Small intestine (tissue), 7 donors: ENCODE measurements around the gene LRP1-AS. TPM values are rescaled to one million over a fixed set of nuclear protein-coding genes. Genes with fewer than 3 reads are reported as not detected.

Source experiments
- DNase-seq, 2 donors: peaks; one replicate each; pipeline versions ENCODE4 v3.0.0 to v3.0.0-alpha.2; 2013
- FAIRE-seq: peaks from 2 replicates; lab custom pipeline; 2012; peaks lifted over from hg19 to GRCh38; lab: Jason Lieb, UNC
- H3K27ac ChIP-seq, 3 donors: one replicate each; pipeline ENCODE4 v1.5.1; 2013; ENCODE audit warnings: low read length in 2 of 3, mild to moderate bottlenecking in 2 of 3, control low read depth in 1 of 3, inconsistent platforms in 1 of 3, low read depth in 1 of 3, moderate library complexity in 1 of 3
- H3K27me3 ChIP-seq, 3 donors: one replicate each; pipeline ENCODE4 v1.6.1; 2013; ENCODE audit warnings: low read length in 3 of 3, inconsistent platforms in 1 of 3; ENCODE audit not compliant: control insufficient read depth in 3 of 3, insufficient read depth in 3 of 3
- H3K36me3 ChIP-seq, 3 donors: one replicate each; pipeline ENCODE4 v1.6.1; 2013; ENCODE audit warnings: low read length in 3 of 3, inconsistent platforms in 1 of 3, low read depth in 1 of 3, mild to moderate bottlenecking in 1 of 3, moderate library complexity in 1 of 3; ENCODE audit not compliant: control insufficient read depth in 3 of 3, insufficient read depth in 2 of 3
- H3K4me1 ChIP-seq, 3 donors: one replicate each; pipeline ENCODE4 v1.6.1; 2013; ENCODE audit warnings: low read length in 2 of 3, inconsistent platforms in 1 of 3, low read depth in 1 of 3, mild to moderate bottlenecking in 1 of 3, moderate library complexity in 1 of 3; ENCODE audit not compliant: control insufficient read depth in 3 of 3, insufficient read depth in 2 of 3
- H3K4me3 ChIP-seq, 3 donors: one replicate each; pipeline ENCODE4 v1.5.1; 2013; ENCODE audit warnings: low read length in 3 of 3, control low read depth in 1 of 3, inconsistent platforms in 1 of 3, low read depth in 1 of 3, mild to moderate bottlenecking in 1 of 3, moderate library complexity in 1 of 3
- H3K9me3 ChIP-seq, 2 donors: one replicate each; pipeline ENCODE4 v1.6.1; 2013; ENCODE audit warnings: low read depth in 1 of 2, low read length in 1 of 2; ENCODE audit not compliant: control insufficient read depth in 2 of 2, insufficient read depth in 1 of 2
- WGBS, 3 donors: extraction: QIAGEN DNeasy Blood & Tissue Kit; methylation state at CpG; one replicate each; pipeline ENCODE4 v1.1.7; 2013; 5-methylcytosine and 5-hydroxymethylcytosine counted together
- polyA plus RNA-seq, 4 donors: library from polyadenylated mRNA; stranded (reverse) in 3 of 4; unstranded in 1 of 4; fragments of 200-250 nt in 3 of 4; fragments of 120-200 nt in 1 of 4; gene quantifications; one replicate each; pipeline versions ENCODE4 v1.2.1 to v1.2.3, GENCODE V29; 2013
- donor health status: healthy with polysubstance abuse.
- donor health status: control.
- donor health status: control.
- donor health status: Bipolar disorder and iron deficiency.
- donor health status: healthy.

The LRP1-AS gene
- polyA plus RNA-seq, 4 donors: 0.15 to 1.1 TPM; not detected in 2

DNA sequence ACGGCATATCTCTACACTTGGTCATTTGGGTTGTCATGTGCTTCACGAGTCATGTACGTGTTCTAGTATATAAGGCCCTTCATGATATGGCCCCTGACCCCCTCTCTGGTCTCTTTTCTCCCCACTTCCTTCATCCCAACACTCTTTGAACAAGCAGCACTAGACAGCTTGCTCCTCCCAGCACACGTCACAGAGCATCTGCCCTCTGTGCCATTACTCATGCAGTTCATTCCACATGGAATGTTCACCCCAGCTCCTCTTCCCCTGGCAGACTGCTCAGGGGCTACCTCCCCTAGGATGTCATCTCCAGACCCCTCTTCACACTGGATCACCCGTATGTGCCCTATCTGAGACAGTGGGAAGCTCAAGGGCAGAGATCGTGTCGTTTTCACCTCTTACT, 14.1 kb upstream of the LRP1-AS start:
- Histone ChIP-seq H3K4me3 (no peak overlapping the region), H3K4me1 (peaks cover 0 to 9% (median 0%) of the 10 kb centered on the region in 3 donors), H3K36me3 (peaks cover 4 to 93% (median 5%) of the 10 kb centered on the region in 3 donors), H3K27ac (no peak overlapping the region), H3K27me3 (no peaks in the 10 kb centered on the region), H3K9me3 (no peaks in the 10 kb centered on the region)
- DNase-seq (no peak), FAIRE-seq (no peak)
- 88 to 92% (median 88%) methylated on average over 7 of the region's 7 CpGs for WGBS, 3 donors

DNA sequence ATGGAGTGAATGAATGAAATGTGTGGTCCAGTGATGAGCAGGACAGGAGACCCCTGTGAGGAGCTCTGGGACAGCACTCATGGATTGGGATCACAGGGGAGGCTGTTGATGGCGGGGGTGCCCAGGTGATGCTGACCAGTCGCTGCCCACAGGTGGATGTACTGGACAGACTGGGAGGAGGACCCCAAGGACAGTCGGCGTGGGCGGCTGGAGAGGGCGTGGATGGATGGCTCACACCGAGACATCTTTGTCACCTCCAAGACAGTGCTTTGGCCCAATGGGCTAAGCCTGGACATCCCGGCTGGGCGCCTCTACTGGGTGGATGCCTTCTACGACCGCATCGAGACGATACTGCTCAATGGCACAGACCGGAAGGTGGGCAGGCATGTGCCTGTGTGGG, 13.3 kb upstream of the LRP1-AS start:
- no peak for DNase-seq
- no peak overlapping the region for H3K4me3 ChIP-seq
- no peak overlapping the region for H3K27ac ChIP-seq
- FAIRE-seq: no peak
- H3K36me3 ChIP-seq: peaks cover 4 to 93% (median 7%) of the 10 kb centered on the region in 3 donors
- 93 to 95% (median 94%) methylated on average over 14 of the region's 14 CpGs for WGBS, 3 donors
- no peaks in the 10 kb centered on the region for H3K27me3 ChIP-seq
- peaks cover 0 to 9% (median 0%) of the 10 kb centered on the region in 3 donors for H3K4me1 ChIP-seq
- H3K9me3 ChIP-seq: no peaks in the 10 kb centered on the region

DNA sequence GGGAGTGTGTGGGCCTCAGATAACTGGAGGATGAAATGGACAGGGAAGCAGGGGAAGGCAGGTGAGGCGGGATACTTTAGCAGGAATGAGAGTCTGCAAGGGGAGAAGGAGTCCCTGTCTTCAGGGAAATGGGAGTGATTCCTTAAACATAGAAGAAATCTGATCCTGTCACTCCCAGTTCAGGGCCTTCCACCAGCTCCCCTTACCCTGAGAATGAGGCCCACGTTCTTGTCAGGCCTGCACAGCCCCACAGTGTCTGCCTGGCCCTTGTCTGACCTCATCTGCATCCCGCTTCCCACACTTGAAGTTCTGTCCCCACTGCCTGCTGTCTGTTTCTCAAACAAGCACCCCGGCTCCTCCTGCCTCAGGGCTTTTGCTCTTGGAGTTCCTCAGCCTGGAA, 12.6 kb upstream of the LRP1-AS start:
- H3K36me3 ChIP-seq: peaks cover 4 to 93% (median 7%) of the 10 kb centered on the region in 3 donors
- DNase-seq: no peak
- FAIRE-seq: no peak
- no peak overlapping the region for H3K4me3 ChIP-seq
- no peaks in the 10 kb centered on the region for H3K27me3 ChIP-seq
- H3K9me3 ChIP-seq: no peaks in the 10 kb centered on the region
- peaks cover 0 to 9% (median 0%) of the 10 kb centered on the region in 3 donors for H3K4me1 ChIP-seq
- H3K27ac ChIP-seq: no peak overlapping the region
- 81 to 96% (median 87%) methylated on average over 4 of the region's 4 CpGs for WGBS, 3 donors

DNA sequence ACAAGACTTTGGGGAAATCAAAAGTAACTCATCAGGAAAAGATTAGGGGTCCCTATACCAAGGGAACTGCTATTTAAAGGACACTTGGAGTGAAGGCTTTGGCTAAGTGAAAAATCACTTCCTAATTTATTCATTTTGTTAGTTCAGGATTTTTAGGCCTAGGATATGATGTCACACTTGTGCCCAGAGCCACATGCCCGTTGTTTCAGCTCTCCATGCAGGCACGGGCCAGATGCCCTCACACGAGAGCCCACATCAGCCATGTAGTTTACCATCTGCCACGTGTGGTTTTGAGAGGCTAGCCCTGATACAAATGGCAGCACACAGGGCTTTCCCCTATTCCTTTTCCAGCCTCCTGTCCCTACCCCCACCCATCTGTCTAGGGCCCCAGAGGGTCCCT, 11.9 kb upstream of the LRP1-AS start:
- Histone ChIP-seq H3K4me3 (no peak overlapping the region), H3K27ac (no peak overlapping the region), H3K36me3 (peaks cover 4 to 95% (median 7%) of the 10 kb centered on the region in 3 donors), H3K9me3 (no peaks in the 10 kb centered on the region), H3K4me1 (peaks cover 0 to 9% (median 0%) of the 10 kb centered on the region in 3 donors), H3K27me3 (no peaks in the 10 kb centered on the region)
- FAIRE-seq: no peak
- 70 to 76% (median 74%) methylated on average over 4 of the region's 4 CpGs for WGBS, 3 donors
- DNase-seq: no peak

DNA sequence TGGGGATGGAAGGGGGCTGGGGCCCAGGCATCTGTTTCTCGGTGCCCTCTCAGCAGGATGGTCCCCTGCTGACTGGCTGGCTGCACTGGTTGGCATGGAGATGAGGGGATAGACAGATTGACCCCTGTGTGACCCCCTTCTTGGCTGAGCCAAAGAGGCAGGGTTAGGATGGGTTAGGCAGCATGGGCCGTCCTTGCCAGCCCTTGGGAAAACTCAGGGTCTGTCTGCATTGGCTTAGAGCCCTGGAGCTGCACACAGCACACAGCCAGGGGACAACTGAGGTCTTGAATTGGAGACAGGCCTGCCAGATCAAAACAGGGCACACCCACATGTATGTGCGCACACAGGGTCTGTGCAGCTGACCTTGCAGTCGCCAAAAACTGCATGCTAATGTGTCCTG, 11.2 kb upstream of the LRP1-AS start:
- DNase-seq (no peak), FAIRE-seq (no peak)
- Histone ChIP-seq H3K27me3 (no peaks in the 10 kb centered on the region), H3K27ac (no peak overlapping the region), H3K9me3 (no peaks in the 10 kb centered on the region), H3K36me3 (peaks cover 4 to 97% (median 11%) of the 10 kb centered on the region in 3 donors), H3K4me1 (peaks cover 0 to 9% (median 0%) of the 10 kb centered on the region in 3 donors), H3K4me3 (no peak overlapping the region)
- 68 to 83% (median 78%) methylated on average over 4 of the region's 4 CpGs for WGBS, 3 donors

DNA sequence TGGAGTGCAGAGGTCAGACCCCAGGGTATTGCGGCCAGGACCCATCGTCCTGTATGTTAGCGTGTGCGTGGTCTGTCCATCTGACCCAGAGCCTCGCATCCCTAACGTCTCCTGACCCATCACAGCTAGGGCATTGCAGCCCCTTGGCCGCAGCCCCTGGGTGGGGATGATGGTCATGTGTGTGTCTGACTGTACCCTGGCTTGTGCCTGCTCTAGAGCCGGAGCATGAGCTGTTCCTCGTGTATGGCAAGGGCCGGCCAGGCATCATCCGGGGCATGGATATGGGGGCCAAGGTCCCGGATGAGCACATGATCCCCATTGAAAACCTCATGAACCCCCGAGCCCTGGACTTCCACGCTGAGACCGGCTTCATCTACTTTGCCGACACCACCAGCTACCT, 10.8 kb upstream of the LRP1-AS start:
- H3K9me3 ChIP-seq: no peaks in the 10 kb centered on the region
- H3K4me1 ChIP-seq: peaks cover 0 to 9% (median 0%) of the 10 kb centered on the region in 3 donors
- no peak overlapping the region for H3K27ac ChIP-seq
- DNase-seq (no peak), FAIRE-seq (no peak)
- 87 to 97% (median 90%) methylated on average over 16 of the region's 16 CpGs for WGBS, 3 donors
- H3K4me3 ChIP-seq: no peak overlapping the region
- H3K27me3 ChIP-seq: no peaks in the 10 kb centered on the region
- H3K36me3 ChIP-seq: peaks cover 4 to 97% (median 11%) of the 10 kb centered on the region in 3 donors

DNA sequence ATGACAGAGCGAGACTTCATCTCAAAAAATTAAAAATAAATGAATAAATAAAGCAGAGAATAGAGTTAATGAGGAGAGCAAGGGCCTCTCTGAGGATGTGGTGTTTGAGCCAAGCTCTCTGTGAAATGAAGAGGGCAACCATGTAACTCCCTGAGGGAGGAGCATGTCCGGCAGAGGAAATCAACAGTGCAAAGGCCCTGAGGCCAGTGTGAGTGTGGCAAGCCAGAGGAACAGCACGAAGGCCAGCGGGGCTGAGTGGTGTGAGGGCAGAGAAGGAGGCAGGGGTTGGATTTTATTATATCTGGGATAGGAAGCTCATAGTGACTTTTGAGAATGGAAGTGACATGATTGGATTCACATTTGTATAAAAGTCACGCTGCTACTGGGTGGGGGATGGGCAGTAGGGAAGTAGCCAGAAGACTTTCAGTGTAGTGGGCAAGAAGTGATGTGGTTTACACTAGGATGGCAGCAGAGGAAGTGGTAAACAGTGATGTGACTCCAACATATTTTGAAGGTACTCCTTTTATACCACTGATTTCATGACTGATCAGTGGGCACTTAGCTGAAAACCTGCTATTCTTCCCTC, 10.3 kb upstream of the LRP1-AS start:
- no peaks in the 10 kb centered on the region for H3K27me3 ChIP-seq
- DNase-seq: no peak
- no peak for FAIRE-seq
- H3K4me3 ChIP-seq: no peak overlapping the region
- H3K27ac ChIP-seq: no peak overlapping the region
- H3K4me1 ChIP-seq: peaks cover 0 to 9% (median 0%) of the 10 kb centered on the region in 3 donors
- peaks cover 4 to 97% (median 11%) of the 10 kb centered on the region in 3 donors for H3K36me3 ChIP-seq
- 85 to 95% (median 89%) methylated on average over 5 of the region's 5 CpGs for WGBS, 3 donors
- H3K9me3 ChIP-seq: no peaks in the 10 kb centered on the region

DNA sequence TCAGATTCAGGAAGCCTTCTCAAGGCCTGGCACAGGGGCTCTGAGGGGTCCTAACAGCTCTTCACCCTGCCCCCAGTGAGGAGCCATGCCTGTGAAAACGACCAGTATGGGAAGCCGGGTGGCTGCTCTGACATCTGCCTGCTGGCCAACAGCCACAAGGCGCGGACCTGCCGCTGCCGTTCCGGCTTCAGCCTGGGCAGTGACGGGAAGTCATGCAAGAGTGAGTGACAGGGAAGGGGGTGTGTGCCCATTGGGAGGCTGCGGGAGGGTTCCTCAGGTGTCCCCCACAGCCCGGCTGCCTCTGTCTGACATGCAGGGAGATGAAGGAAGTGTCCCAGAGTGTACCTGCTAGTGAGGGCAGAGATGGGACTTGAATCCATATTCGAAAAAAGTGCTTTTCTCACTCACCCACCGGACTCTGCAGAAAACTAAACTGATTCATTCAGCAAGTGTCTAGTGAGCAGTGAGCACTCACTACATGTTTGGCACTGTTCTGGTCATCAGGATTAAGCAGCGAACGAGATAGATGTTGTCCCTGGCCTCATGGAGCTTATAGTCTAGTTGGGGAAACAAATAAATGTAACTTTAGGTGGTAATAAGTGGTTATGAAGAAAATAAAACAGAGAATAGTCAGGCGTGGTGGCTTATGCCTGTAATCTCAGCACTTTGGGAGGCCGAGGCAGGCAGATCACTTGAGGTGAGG, 9.4 kb upstream of the LRP1-AS start:
- FAIRE-seq (no peak), DNase-seq (no peak)
- no peak overlapping the region for H3K27ac ChIP-seq
- no peak overlapping the region for H3K4me3 ChIP-seq
- peaks cover 0 to 9% (median 0%) of the 10 kb centered on the region in 3 donors for H3K4me1 ChIP-seq
- WGBS, 3 donors: 69 to 76% (median 70%) methylated on average over 16 of the region's 16 CpGs
- H3K27me3 ChIP-seq: no peaks in the 10 kb centered on the region
- no peaks in the 10 kb centered on the region for H3K9me3 ChIP-seq
- H3K36me3 ChIP-seq: peaks cover 4 to 97% (median 6%) of the 10 kb centered on the region in 3 donors
